ENCODE results near the gene KXD1.

DNA sequence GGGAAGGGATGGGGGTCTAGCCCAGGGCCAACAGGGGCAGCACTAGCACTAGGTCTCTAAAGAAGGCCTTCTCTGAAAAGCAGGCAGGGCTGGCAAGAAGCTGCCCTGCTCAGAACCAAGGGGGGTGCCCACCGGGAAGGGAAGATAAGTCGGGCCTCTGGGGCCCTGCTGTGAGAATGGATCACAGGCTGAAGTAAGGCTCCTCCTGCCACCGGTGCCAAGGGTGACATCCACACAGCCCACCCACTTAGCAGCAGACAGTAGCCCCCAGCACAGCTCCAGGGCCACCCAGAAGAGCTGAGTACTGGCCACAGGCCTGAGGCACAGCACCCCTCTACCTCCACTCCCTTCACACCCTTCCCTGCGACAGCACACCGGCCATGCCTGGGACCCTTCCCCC, 41.7 kb upstream of the KXD1 start:
- TF ChIP-seq, protein P1, sequence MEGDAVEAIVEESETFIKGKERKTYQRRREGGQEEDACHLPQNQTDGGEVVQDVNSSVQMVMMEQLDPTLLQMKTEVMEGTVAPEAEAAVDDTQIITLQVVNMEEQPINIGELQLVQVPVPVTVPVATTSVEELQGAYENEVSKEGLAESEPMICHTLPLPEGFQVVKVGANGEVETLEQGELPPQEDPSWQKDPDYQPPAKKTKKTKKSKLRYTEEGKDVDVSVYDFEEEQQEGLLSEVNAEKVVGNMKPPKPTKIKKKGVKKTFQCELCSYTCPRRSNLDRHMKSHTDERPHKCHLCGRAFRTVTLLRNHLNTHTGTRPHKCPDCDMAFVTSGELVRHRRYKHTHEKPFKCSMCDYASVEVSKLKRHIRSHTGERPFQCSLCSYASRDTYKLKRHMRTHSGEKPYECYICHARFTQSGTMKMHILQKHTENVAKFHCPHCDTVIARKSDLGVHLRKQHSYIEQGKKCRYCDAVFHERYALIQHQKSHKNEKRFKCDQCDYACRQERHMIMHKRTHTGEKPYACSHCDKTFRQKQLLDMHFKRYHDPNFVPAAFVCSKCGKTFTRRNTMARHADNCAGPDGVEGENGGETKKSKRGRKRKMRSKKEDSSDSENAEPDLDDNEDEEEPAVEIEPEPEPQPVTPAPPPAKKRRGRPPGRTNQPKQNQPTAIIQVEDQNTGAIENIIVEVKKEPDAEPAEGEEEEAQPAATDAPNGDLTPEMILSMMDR (IDR thresholded peaks at IDR 0.05 in 4 of 5, conservative IDR thresholded peaks at IDR 0.05 in 1 of 5) = no peak
- no peak for TF ChIP-seq POLR2A (IDR thresholded peaks at IDR 0.05)
